K562 (cell line): Measurements from ENCODE around the gene PLCB4. TPM values are rescaled to one million over a fixed set of nuclear protein-coding genes. Genes with fewer than 3 reads are reported as not detected.
A peak's percentile ranks its signal among the peaks of the same experiment; 100 is the strongest.

Source experiments
- ATAC-seq: fragments of 200-7000 bp; cut with Tn5 transposase; 3 replicates; pipeline ENCODE4 v1.9.1; 2020; ENCODE audit warnings: moderate library complexity
- BruUV-seq: library from RNA; stranded (reverse); fragments of 400-500 nt; replicated peaks from 2 replicates; lab custom pipeline; 2021; lab: Mats Ljungman, UMichigan
- CTCF ChIA-PET: fragments of 300-600 bp; formaldehyde crosslinking; extraction: SDS; loops from one replicate; lab custom pipeline; 2021; ENCODE audit warnings: low intra/inter-chr PET ratio; lab: Yijun Ruan, JAX
- POLR2A ChIA-PET: fragments of 300-600, 350-650 bp; sonication (Branson Sonifier 250); formaldehyde crosslinking; extraction: SDS; loops from one replicate; lab custom pipeline; 2021; ENCODE audit warnings: antibody characterized with exemption, inconsistent platforms; lab: Yijun Ruan, JAX
- DNase-seq, 4 experiments: peaks; one replicate each; pipeline versions ENCODE4 v3.0.0 to v3.0.0-alpha.2; 2011 to 2018; ENCODE audit warnings: low spot score in 3 of 4, mixed read lengths in 3 of 4; ENCODE audit errors: extremely low read depth in 1 of 4
- FAIRE-seq: peaks from 2 replicates; lab custom pipeline; 2011; peaks lifted over from hg19 to GRCh38; lab: Jason Lieb, UNC
- H2AFZ ChIP-seq: 2 replicates; pipeline ENCODE4 v1.6.0; 2011; ENCODE audit warnings: low read depth, low read length, control low read depth, inconsistent platforms
- H3K27ac ChIP-seq: fragments of 200-600 bp; 3 replicates; pipeline ENCODE4 v1.8.0; 2011; ENCODE audit warnings: low read depth, mild to moderate bottlenecking, control low read depth, inconsistent platforms, low read length, moderate library complexity, mixed read lengths; ENCODE audit errors: extremely low read depth
- H3K27me3 ChIP-seq, 2 experiments: fragments of 300-600 bp in 1 of 2; 2 replicates in 1 of 2; 3 replicates in 1 of 2; pipeline versions ENCODE4 v1.6.0 to v1.8.0; 2011; ENCODE audit warnings: inconsistent platforms in 2 of 2, low read length in 2 of 2, mild to moderate bottlenecking in 1 of 2, mixed read lengths in 1 of 2, moderate library complexity in 1 of 2; ENCODE audit not compliant: control insufficient read depth in 2 of 2, insufficient read depth in 2 of 2
- H3K36me3 ChIP-seq: fragments of 300-600 bp; 3 replicates; pipeline ENCODE4 v1.8.0; 2011; ENCODE audit warnings: mild to moderate bottlenecking, low read length, inconsistent platforms; ENCODE audit not compliant: control insufficient read depth, insufficient read depth
- H3K4me1 ChIP-seq, 2 experiments: fragments of 200-600 bp in 1 of 2; replicated peaks in 1 of 2; 2 replicates in 1 of 2; 3 replicates in 1 of 2; pipeline versions ENCODE4 v1.5.1 to v1.8.0; 2011; ENCODE audit warnings: inconsistent platforms in 2 of 2, low read length in 2 of 2, mild to moderate bottlenecking in 1 of 2, mixed read lengths in 1 of 2, moderate library complexity in 1 of 2; ENCODE audit not compliant: control insufficient read depth in 2 of 2, insufficient read depth in 2 of 2
- H3K4me2 ChIP-seq: 2 replicates; pipeline ENCODE4 v1.6.1; 2011; ENCODE audit warnings: low read length, control low read depth, inconsistent platforms, mixed read lengths; ENCODE audit not compliant: insufficient read depth
- H3K4me3 ChIP-seq: fragments of 200-600 bp; sonication (generic), shearing (Covaris generic); 2 replicates; pipeline ENCODE4 v1.5.1; 2016; ENCODE audit warnings: control low read depth, inconsistent platforms
- H3K79me2 ChIP-seq: fragments of 200-600 bp; 3 replicates; pipeline ENCODE4 v1.8.0; 2011; ENCODE audit warnings: low read length, inconsistent platforms; ENCODE audit not compliant: control insufficient read depth, insufficient read depth
- H3K9ac ChIP-seq, 2 experiments: 2 replicates each; pipeline versions ENCODE4 v1.6.0 to v1.6.1; 2011; ENCODE audit warnings: low read depth in 2 of 2, low read length in 2 of 2, control low read depth in 1 of 2, inconsistent platforms in 1 of 2, mild to moderate bottlenecking in 1 of 2, mixed read lengths in 1 of 2; ENCODE audit not compliant: insufficient read depth in 1 of 2
- H3K9me1 ChIP-seq: one replicate; pipeline ENCODE4 v1.6.0; 2011; ENCODE audit warnings: inconsistent platforms, mild to moderate bottlenecking, low read length, moderate library complexity; ENCODE audit not compliant: control insufficient read depth, insufficient read depth
- H3K9me3 ChIP-seq: replicated peaks from 2 replicates; pipeline ENCODE4 v1.5.1; 2011; ENCODE audit warnings: low read depth, low read length, inconsistent platforms; ENCODE audit not compliant: control insufficient read depth, insufficient read depth
- H4K20me1 ChIP-seq: replicated peaks from 2 replicates; pipeline ENCODE4 v1.6.1; 2011; ENCODE audit warnings: low read length, inconsistent platforms, mixed read lengths; ENCODE audit not compliant: control insufficient read depth, insufficient read depth
- ASH1L ChIP-seq: fragments of 450-650 bp; IDR thresholded peaks from 2 replicates; pipeline ENCODE4 v1.6.1; 2018; ENCODE audit warnings: borderline replicate concordance, mild to moderate bottlenecking, low read depth; ENCODE audit not compliant: partially characterized antibody
- ATF3 ChIP-seq, 2 experiments: fragments of 450-650 bp in 1 of 2; sonication (generic) in 1 of 2; formaldehyde crosslinking in 1 of 2; IDR thresholded peaks in 1 of 2; conservative IDR thresholded peaks in 1 of 2; 2 replicates each; pipeline versions ENCODE4 v1.6.1 to v1.8.1; 2016 to 2023; ENCODE audit warnings: mild to moderate bottlenecking in 2 of 2, moderate library complexity in 2 of 2, inconsistent platforms in 1 of 2, missing genetic modification reagents in 1 of 2
- ATF6 ChIP-seq: sonication (generic); formaldehyde crosslinking; IDR thresholded peaks from 2 replicates; pipeline ENCODE4 v1.4.0; 2020; ENCODE audit warnings: mild to moderate bottlenecking, missing genetic modification reagents
- ATF7 ChIP-seq: fragments of 450-650 bp; IDR thresholded peaks from 2 replicates; pipeline ENCODE4 v1.7.1; 2014; ENCODE audit warnings: mild to moderate bottlenecking, moderate library complexity
- CBFA2T2 ChIP-seq: fragments of 450-650 bp; conservative IDR thresholded peaks from 2 replicates; pipeline ENCODE4 v1.6.1; 2017; ENCODE audit warnings: mild to moderate bottlenecking
- CBFA2T3 ChIP-seq: fragments of 450-650 bp; IDR thresholded peaks from 2 replicates; pipeline ENCODE4 v1.6.1; 2017
- CCNT2 ChIP-seq: IDR thresholded peaks from 2 replicates; pipeline ENCODE4 v1.6.1; 2011; ENCODE audit warnings: borderline replicate concordance, low read depth, mild to moderate bottlenecking, moderate library complexity, mixed read lengths, low read length; ENCODE audit not compliant: insufficient read length; ENCODE audit errors: extremely low read depth
- CEBPB ChIP-seq: fragments of 450-650 bp; IDR thresholded peaks from 2 replicates; pipeline ENCODE4 v1.6.1; 2016; ENCODE audit warnings: missing genetic modification characterization, missing compliant biosample characterization
- DPF2 ChIP-seq: fragments of 450-650 bp; IDR thresholded peaks from 2 replicates; pipeline ENCODE4 v1.6.1; 2016
- FOSL1 ChIP-seq: fragments of 200-800 bp; sonication (Bioruptor generic); conservative IDR thresholded peaks from 2 replicates; pipeline ENCODE4 v1.6.1; 2016; ENCODE audit warnings: missing genetic modification characterization, missing compliant biosample characterization
- HMBOX1 ChIP-seq: sonication (generic); IDR thresholded peaks from 2 replicates; pipeline ENCODE4 v1.6.1; 2016
- POLR2A ChIP-seq: fragments of 450-650 bp; conservative IDR thresholded peaks from 2 replicates; pipeline ENCODE4 v1.6.1; 2016
- TEAD4 ChIP-seq, 2 experiments: sonication (generic) in 1 of 2; formaldehyde crosslinking in 1 of 2; IDR thresholded peaks; 2 replicates each; pipeline versions ENCODE4 v1.6.1 to v1.8.0; 2012 to 2022; ENCODE audit warnings: borderline replicate concordance in 1 of 2, inconsistent platforms in 1 of 2, low read length in 1 of 2, mild to moderate bottlenecking in 1 of 2, missing genetic modification reagents in 1 of 2
- ZNF740 ChIP-seq, 3 experiments: fragments of 200-800 bp in 1 of 3; sonication (Bioruptor generic) in 1 of 3; sonication (generic) in 1 of 3; formaldehyde crosslinking in 1 of 3; IDR thresholded peaks; 2 replicates each; pipeline versions ENCODE4 v1.6.1 to v1.8.0; 2016 to 2022; ENCODE audit warnings: mild to moderate bottlenecking in 2 of 3, missing compliant biosample characterization in 2 of 3, missing genetic modification characterization in 2 of 3, missing genetic modification reagents in 1 of 3
- WGBS: fragments of 100-300 bp; shearing (Covaris generic); methylation state at CpG from one replicate; pipeline ENCODE4 v1.1.6; 2016; ENCODE audit warnings: low coverage, mixed read lengths; ENCODE audit not compliant: insufficient coverage; ENCODE audit errors: missing lambda C conversion rate; 5-methylcytosine and 5-hydroxymethylcytosine counted together
- in situ Hi-C: fragments of 300-500 bp; cut with MboI; formaldehyde crosslinking; loops from 4 replicates; pipeline ENCODE4 v1.15.0; 2018; ENCODE audit warnings: inconsistent platforms, mixed read lengths
- intact Hi-C: fragments of 100-400 bp; cut with micrococcal nuclease; formaldehyde crosslinking; loops from 2 replicates; pipeline ENCODE4 v1.14.2; 2022
- polyA plus RNA-seq, 8 experiments: library from polyadenylated mRNA; depleted of rRNA in 4 of 8; stranded (reverse) in 5 of 8; unstranded in 3 of 8; fragments of >200 nt; fragmentation: Nextera tagmentation in 2 of 8; fragmentation: Illumina TruSeq in 1 of 8; extraction: Ambion mirVana in 2 of 8; extraction: Trizol in 1 of 8; gene quantifications; 2 replicates each; pipeline versions ENCODE4 v1.2.1 to v1.2.3, GENCODE V29; 2011 to 2014; ENCODE audit warnings: inconsistent platforms in 1 of 8, missing spikeins in 1 of 8
- total RNA-seq, 7 experiments: library from RNA; depleted of rRNA in 6 of 7; stranded (reverse); fragments of >200 nt in 6 of 7; fragmentation: Illumina TruSeq in 2 of 7; extraction: Trizol in 2 of 7; gene quantifications; 2 replicates each; pipeline versions ENCODE4 v1.2.1 to v1.2.3, GENCODE V29; 2011 to 2021; ENCODE audit warnings: low replicate concordance in 1 of 7

PLCB4 gene
- total and polyA plus RNA-seq, 9 of the 15 experiments (the other 6 are each of a cell fraction or from before 2014, with no cell fraction given) = 0.20 to 2.9 (median 0.52) TPM

GRCh38 chr20:9147547-9148024, 78.7 kb downstream of the PLCB4 start:
- Histone ChIP-seq H3K4me3 (no peak overlapping the region), H4K20me1 (no peaks in the 10 kb centered on the region), H3K4me2 (peak overlapping the region; percentile 3; the same call in 1 of the 2 replicates), H3K9me3 (peaks cover 4% of the 10 kb centered on the region; the same call in 1 of the 2 replicates), H3K27me3 (no peaks in the 10 kb centered on the region), H2AFZ (no peak overlapping the region), H3K79me2 (no peaks in the 10 kb centered on the region), H3K4me1 (peaks cover 0 to 21% of the 10 kb centered on the region in 2 experiments; a peak in 3 of 5 replicates), H3K9me1 (no peaks in the 10 kb centered on the region), H3K36me3 (no peaks in the 10 kb centered on the region), H3K27ac (peak overlapping the region; percentile 12; the same call in 1 of the 3 replicates), H3K9ac (no peak overlapping the region)
- intact Hi-C loops (no loop called here), in situ Hi-C loops (no loop called here)
- DNase-seq = peak in 1 of 4 experiments; percentile 23
- ATAC-seq = no peak; the same call in 2 of the 3 replicates
- peak; percentile 23 for FAIRE-seq
- BruUV-seq = no TSS peak
- ChIA-PET POLR2A (no interaction called here), CTCF (no interaction called here)
- 17% methylated on average over 2 of the region's 2 CpGs for WGBS
- TF ChIP-seq DPF2 = 0 out of 2 replicates have a peak, but pooled peaks have one; percentile 14
- TF ChIP-seq FOSL1 (tag) = peak; percentile 54
- peak; percentile 14; the same call in 1 of the 2 replicates for TF ChIP-seq ATF7
- TF ChIP-seq ZNF740 (CRISPR knock-in tag; IDR thresholded peaks at IDR 0.05) = no peak
- no peak for TF ChIP-seq ZNF740 (tag; IDR thresholded peaks at IDR 0.05)
- TF ChIP-seq ATF3 (IDR thresholded peaks at IDR 0.05) = peak; percentile 66
- TF ChIP-seq ATF3 (CRISPR knock-in tag; conservative IDR thresholded peaks at IDR 0.05) = no peak
- TF ChIP-seq ASH1L = no peak
- TF ChIP-seq CBFA2T3 = peak; percentile 41; the same call in 1 of the 2 replicates
- peak; percentile 37; the same call in 1 of the 2 replicates for TF ChIP-seq TEAD4 (IDR thresholded peaks at IDR 0.05; ENCODE audit: low read length)
- no peak for TF ChIP-seq TEAD4 (CRISPR knock-in tag; IDR thresholded peaks at IDR 0.05; ENCODE audit: borderline replicate concordance)
- TF ChIP-seq POLR2A = no peak
- TF ChIP-seq CBFA2T2 = peak; percentile 25; the same call in 1 of the 2 replicates
- TF ChIP-seq ATF6 (CRISPR knock-in tag) = no peak
- no peak for TF ChIP-seq CCNT2
- TF ChIP-seq HMBOX1 = peak; percentile 54; the same call in 1 of the 2 replicates
- TF ChIP-seq CEBPB (tag) = 0 out of 2 replicates have a peak, but pooled peaks have one; percentile 11
